AG10803 (cell line): ENCODE data around the gene CISD1.
"Not testable (repeated sequence)": the region's sequence is repeated elsewhere in the genome, so short reads cannot be mapped to it uniquely, and the experiment has no call there.

ENCODE experiments used
- DNase-seq: peaks from one replicate; pipeline ENCODE4 v3.0.0; 2010; ENCODE audit warnings: low read depth
- H3K4me3 ChIP-seq: 2 replicates; pipeline ENCODE4 v1.5.1; 2011; ENCODE audit warnings: mild to moderate bottlenecking, low read length, control low read depth
- CTCF ChIP-seq: conservative IDR thresholded peaks from 2 replicates; pipeline ENCODE4 v1.5.1; 2011; ENCODE audit warnings: mild to moderate bottlenecking, low read length, control low read depth, inconsistent platforms

The CISD1 gene

GRCh38 chr10:58268946-58269781 is at the start of gene CISD1:
Gene CISD1, plus strand, starts transcription at chr10:58269162. Its CDS starts 112 bp downstream, at chr10:58269274.
- no peak for TF ChIP-seq CTCF
- peak; percentile 100 for DNase-seq

GRCh38 chr10:58219875-58220274 is 49.1 kb upstream of the CISD1 start:
- peak; percentile 53 for DNase-seq

More at GRCh38 chr10:58268946-58269781, at the start of gene CISD1:
- peak within 1 kb of the TSS; percentile 83 for H3K4me3 ChIP-seq

GRCh38 chr10:58220769-58221451 is 48.1 kb upstream of the CISD1 start:
- no peak for TF ChIP-seq CTCF
- H3K4me3 ChIP-seq, result no peak overlapping the region
- DNase-seq, result peak; percentile 88

More at GRCh38 chr10:58219875-58220274, 49.1 kb upstream of the CISD1 start:
- H3K4me3 ChIP-seq, result no peak overlapping the region
- no peak for TF ChIP-seq CTCF

- DNase-seq, result no peak
- no peak for TF ChIP-seq CTCF
- H3K4me3 ChIP-seq, result no peak overlapping the region
These were observed 43.3 kb upstream of the CISD1 start for GRCh38 chr10:58225654-58226053.

- H3K4me3 ChIP-seq, DNase-seq: not testable (repeated sequence)
These were observed 39.1 kb upstream of the CISD1 start for GRCh38 chr10:58229856-58230255.

GRCh38 chr10:58237014-58237834 is 31.7 kb upstream of the CISD1 start:
- DNase-seq, result peak; percentile 88

More at GRCh38 chr10:58237014-58237834, 31.7 kb upstream of the CISD1 start:
- no peak overlapping the region for H3K4me3 ChIP-seq
- no peak for TF ChIP-seq CTCF
